HFFc6 (cell line): ENCODE measurements around the gene ATXN1. TPM values are rescaled to one million over a fixed set of nuclear protein-coding genes. Genes with fewer than 3 reads are reported as not detected.
"Not testable (repeated sequence)": the region's sequence is repeated elsewhere in the genome, so short reads cannot be mapped to it uniquely, and the experiment has no call there.

Source experiments
- DNase-seq: peaks from one replicate; pipeline ENCODE4 v3.0.0-alpha.2; 2018
- H3K27ac Mint-ChIP-seq: 2 replicates; pipeline ENCODE4 v1.8.0; 2020; ENCODE audit warnings: mild to moderate bottlenecking, mixed read lengths
- H3K27me3 Mint-ChIP-seq: 2 replicates; pipeline ENCODE4 v1.8.0; 2021; ENCODE audit warnings: mild to moderate bottlenecking, moderate library complexity, mixed read lengths; ENCODE audit not compliant: insufficient read depth
- H3K36me3 Mint-ChIP-seq: 2 replicates; pipeline ENCODE4 v1.8.0; 2021; ENCODE audit warnings: low read depth, mixed read lengths
- H3K4me1 Mint-ChIP-seq: 2 replicates; pipeline ENCODE4 v1.8.0; 2020; ENCODE audit warnings: low read depth, mixed read lengths
- H3K4me3 Mint-ChIP-seq: 2 replicates; pipeline ENCODE4 v1.8.0; 2020; ENCODE audit warnings: mild to moderate bottlenecking, moderate library complexity, mixed read lengths
- H3K9me3 Mint-ChIP-seq: 2 replicates; pipeline ENCODE4 v1.8.0; 2020; ENCODE audit warnings: mild to moderate bottlenecking, mixed read lengths
- CTCF ChIP-seq: fragments of 200-600 bp; sonication (generic); IDR thresholded peaks from 2 replicates; pipeline ENCODE4 v1.5.0; 2021; ENCODE audit warnings: antibody characterized with exemption, mild to moderate bottlenecking
- total RNA-seq, 6 experiments: library from RNA; stranded (reverse); fragmentation: NEBNext Ultra II Directional; extraction: Animal tissue kit (Norgen Biotek cat#: 25700); gene quantifications; 2 replicates in 1 of 6; 3 replicates in 5 of 6; pipeline ENCODE4 v1.2.3, GENCODE V29; 2021

ATXN1 gene
- total RNA-seq, 6 experiments from 2014 or later: 28.2 to 41.5 (median 30.5) TPM

- Mint-ChIP-seq H3K36me3 (0 out of 2 replicates have a peak, but pooled peaks cover 10% of the 10 kb centered on the region), H3K4me3 (no peak overlapping the region; the same call in 1 of the 2 replicates), H3K27ac (peak overlapping the region; percentile 66), H3K27me3 (peaks cover 3% of the 10 kb centered on the region), H3K9me3 (no peaks in the 10 kb centered on the region), H3K4me1 (peaks cover 38% of the 10 kb centered on the region)
- peak; percentile 90 for TF ChIP-seq CTCF
- DNase-seq: peak; percentile 56
Observed at GRCh38 chr6:16409531-16410441, 351.5 kb downstream of the ATXN1 start.

- H3K4me1 Mint-ChIP-seq: peaks cover 48% of the 10 kb centered on the region
- no peaks in the 10 kb centered on the region for H3K9me3 Mint-ChIP-seq
- H3K27me3 Mint-ChIP-seq: peaks cover 6% of the 10 kb centered on the region
- no peak for TF ChIP-seq CTCF
- no peak overlapping the region for H3K4me3 Mint-ChIP-seq
- no peak overlapping the region for H3K27ac Mint-ChIP-seq
- H3K36me3 Mint-ChIP-seq: 0 out of 2 replicates have a peak, but pooled peaks cover 10% of the 10 kb centered on the region
- DNase-seq: no peak
Observed at GRCh38 chr6:16408766-16409165, 352.5 kb downstream of the ATXN1 start.

DNA sequence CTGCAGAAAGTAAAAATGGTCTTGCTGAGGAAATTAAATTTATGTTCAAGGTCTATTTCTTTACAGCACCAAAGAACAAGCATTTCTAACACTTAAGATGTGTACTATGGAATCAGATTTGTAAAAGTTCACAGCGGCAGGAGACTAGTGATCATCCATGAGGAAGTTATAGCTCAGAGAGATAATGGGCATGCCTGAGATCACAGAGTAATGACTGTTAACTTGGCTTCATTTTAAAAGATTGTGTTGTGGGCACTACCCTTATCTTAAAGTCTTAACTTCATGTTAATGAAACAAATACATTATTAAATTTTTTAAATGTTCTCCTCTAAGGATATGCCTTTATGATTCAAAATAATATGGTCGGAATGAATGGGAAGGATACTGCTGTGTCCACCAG, 354.3 kb downstream of the ATXN1 start:
- Mint-ChIP-seq H3K36me3 (0 out of 2 replicates have a peak, but pooled peaks cover 10% of the 10 kb centered on the region), H3K27me3 (peaks cover 4% of the 10 kb centered on the region), H3K4me3 (no peak overlapping the region), H3K9me3 (no peaks in the 10 kb centered on the region), H3K27ac (no peak overlapping the region), H3K4me1 (peaks cover 63% of the 10 kb centered on the region)
- no peak for TF ChIP-seq CTCF
- no peak for DNase-seq

GRCh38 chr6:16406538-16406937, 354.7 kb downstream of the ATXN1 start:
- H3K27me3 Mint-ChIP-seq, DNase-seq, H3K4me3 Mint-ChIP-seq, H3K9me3 Mint-ChIP-seq: not testable (repeated sequence)
- H3K4me1 Mint-ChIP-seq: peaks cover 66% of the 10 kb centered on the region
- peak overlapping the region; percentile 47; the same call in 1 of the 2 replicates for H3K27ac Mint-ChIP-seq
- peaks cover 13% of the 10 kb centered on the region for H3K36me3 Mint-ChIP-seq

DNA sequence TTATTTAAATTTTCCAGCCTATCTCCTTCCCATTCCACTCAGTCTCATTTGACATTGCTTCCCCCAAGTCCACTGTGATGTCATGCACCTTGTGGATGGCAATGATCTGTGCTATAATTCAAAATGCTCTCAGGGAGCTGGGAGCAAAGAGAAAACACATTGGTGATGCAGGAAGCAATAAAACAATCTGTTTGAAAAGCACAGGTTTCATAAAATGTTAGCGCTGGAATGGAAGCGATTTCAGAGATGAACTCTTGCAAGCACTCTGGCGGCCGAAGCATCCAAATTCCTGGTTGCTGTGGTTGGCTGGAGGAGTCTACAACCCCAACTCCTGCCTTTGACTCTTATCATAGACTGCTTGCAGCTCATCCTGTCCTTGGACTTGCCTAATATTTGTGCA, 355.9 kb downstream of the ATXN1 start:
- DNase-seq: no peak
- peaks cover 72% of the 10 kb centered on the region for H3K4me1 Mint-ChIP-seq
- H3K36me3 Mint-ChIP-seq: peaks cover 24% of the 10 kb centered on the region
- H3K4me3 Mint-ChIP-seq: no peak overlapping the region
- TF ChIP-seq CTCF: no peak
- H3K27ac Mint-ChIP-seq: no peak overlapping the region
- H3K27me3 Mint-ChIP-seq: peaks cover 4% of the 10 kb centered on the region
- no peaks in the 10 kb centered on the region for H3K9me3 Mint-ChIP-seq

GRCh38 chr6:16404456-16404855, 356.8 kb downstream of the ATXN1 start:
- DNase-seq: no peak
- H3K4me1 Mint-ChIP-seq: peaks cover 72% of the 10 kb centered on the region
- no peak overlapping the region for H3K4me3 Mint-ChIP-seq
- no peak overlapping the region for H3K27ac Mint-ChIP-seq
- no peaks in the 10 kb centered on the region for H3K9me3 Mint-ChIP-seq
- H3K27me3 Mint-ChIP-seq: peaks cover 4% of the 10 kb centered on the region
- no peak for TF ChIP-seq CTCF
- peaks cover 32% of the 10 kb centered on the region for H3K36me3 Mint-ChIP-seq
